CD4-positive, alpha-beta T cell treated with Interleukin-15 for 4 hours (primary cell): ENCODE measurements around the gene RALGPS1.

Experiments
- DNase-seq: peaks from one replicate; pipeline ENCODE4 v3.0.0-alpha.2; 2020; ENCODE audit warnings: low spot score

Gene RALGPS1

GRCh38 chr9:126956917-126957686 is 42.5 kb downstream of the RALGPS1 start:
- DNase-seq = no peak

DNA sequence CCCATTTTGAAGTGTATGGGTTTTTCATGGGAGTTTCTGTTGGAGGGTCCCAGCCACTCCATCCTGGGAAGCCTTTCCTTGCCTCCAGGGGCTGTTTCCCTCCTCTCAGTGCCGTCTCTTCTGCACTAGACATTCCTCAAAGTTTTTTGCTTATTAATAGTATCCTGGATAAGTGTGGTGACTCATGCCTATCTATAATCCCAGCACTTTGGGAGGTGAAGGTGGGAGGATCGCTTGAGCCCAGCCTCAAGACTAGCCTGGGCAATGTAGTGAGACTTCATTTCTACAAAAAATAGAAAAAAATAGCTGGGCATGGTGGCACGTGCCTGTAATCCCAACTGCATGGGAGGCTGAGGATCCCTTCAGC is 43.1 kb downstream of the RALGPS1 start:
- no peak for DNase-seq

GRCh38 chr9:126959336-126959735 is 44.8 kb downstream of the RALGPS1 start:
- no peak for DNase-seq

- DNase-seq = no peak
Observed at GRCh38 chr9:126959917-126960316, 45.3 kb downstream of the RALGPS1 start.

- DNase-seq = no peak
Observed at GRCh38 chr9:126962336-126962735, 47.8 kb downstream of the RALGPS1 start.

DNA sequence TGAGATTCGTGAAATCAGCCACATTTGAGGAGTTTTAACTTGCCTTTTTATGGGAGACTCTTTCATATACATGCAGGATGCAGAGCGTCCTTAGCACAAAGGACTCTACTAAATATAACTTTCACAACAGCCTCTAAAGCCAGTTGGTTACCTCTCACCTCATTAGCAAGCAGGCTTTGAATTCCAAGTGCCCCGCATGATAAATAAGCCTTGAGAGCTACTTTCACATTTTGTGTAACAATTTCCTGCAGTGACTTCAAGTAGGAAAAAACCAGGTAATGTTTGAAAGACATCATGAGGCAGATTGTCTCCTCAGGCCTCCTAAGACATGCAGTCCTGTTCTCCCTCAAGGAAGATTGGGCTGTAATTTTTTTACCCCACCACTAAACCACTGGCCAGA is 50.5 kb downstream of the RALGPS1 start:
- DNase-seq = no peak

DNA sequence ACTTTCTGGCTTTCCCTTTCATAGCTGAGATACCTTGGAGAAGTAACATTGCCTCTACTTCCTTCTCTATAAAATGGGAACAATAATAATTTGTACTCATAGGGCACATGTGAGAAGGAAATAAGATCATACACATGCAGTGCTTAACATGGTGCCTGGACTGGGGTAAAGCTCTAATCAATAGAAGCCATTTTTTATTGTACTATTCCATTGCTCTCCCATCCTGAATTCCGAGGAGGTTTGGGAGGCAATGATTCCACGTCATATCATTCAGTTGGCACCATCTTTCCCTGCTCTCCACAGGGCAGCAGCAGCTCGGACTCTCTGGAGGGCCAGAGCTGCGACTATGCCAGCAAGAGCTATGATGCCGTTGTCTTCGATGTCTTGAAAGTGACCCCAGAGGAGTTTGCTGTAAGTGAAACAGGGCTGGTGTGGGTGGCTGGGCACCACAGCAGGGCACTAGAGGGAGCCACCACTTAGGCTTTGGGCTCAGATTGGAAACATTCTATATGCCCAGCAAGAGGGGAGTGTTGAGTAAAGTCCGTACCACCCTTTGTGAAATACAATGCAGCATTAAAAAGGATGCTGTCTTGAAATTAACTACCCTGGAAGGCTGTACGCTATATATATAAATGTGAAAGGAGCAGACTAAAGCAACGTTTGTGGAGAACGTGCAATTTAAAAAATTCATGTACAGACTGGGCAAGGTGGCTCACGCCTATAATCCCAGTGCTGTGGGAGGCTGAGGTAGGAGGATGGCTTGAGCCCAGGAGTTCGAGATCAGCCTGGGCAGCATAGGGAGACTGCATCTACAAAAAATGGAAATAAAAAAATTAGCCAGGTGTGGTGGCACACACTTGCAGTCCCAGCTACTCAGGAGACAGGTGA is 51.2 kb downstream of the RALGPS1 start:
- peak; percentile 43 for DNase-seq

DNA sequence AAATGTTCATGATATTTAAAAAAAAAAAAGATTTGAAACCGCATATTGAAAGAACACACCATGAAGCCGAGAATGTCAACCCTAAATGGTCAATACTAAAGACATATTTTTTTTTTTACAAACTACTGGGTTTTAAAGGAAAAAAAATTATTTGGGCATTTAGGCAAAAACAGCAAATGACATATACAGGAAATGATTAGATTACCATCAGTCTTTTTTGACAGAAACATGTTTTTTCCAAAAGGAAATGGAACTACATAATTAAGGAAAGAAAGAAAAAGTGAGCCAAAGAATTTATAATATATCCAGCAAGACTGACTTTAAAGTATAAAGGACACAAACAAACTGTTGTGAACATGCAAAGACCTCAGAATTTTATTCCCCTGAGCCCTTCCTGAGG is 56.7 kb downstream of the RALGPS1 start:
- DNase-seq = no peak

- no peak for DNase-seq
Observed at GRCh38 chr9:126973651-126974529, 59.3 kb downstream of the RALGPS1 start.

DNA sequence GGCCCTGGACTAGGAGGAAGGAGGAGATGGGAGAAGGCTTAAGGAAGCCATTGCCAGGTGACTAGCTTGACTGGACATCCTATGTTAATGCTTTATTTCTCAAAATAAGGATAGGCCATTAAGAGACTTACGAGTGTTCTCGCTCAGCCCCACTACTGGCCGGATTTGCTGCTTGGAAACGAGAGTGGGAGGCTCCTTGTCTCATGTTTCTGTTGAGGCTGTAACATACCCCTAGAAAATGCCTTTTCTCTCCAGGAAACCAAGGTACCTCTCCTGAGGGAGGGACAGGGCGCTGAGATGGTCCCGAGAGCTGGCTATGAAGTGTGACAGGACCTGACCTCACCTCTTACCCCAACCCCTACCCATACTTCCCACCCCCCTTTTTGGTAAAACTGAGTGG is 60.0 kb downstream of the RALGPS1 start:
- no peak for DNase-seq

DNA sequence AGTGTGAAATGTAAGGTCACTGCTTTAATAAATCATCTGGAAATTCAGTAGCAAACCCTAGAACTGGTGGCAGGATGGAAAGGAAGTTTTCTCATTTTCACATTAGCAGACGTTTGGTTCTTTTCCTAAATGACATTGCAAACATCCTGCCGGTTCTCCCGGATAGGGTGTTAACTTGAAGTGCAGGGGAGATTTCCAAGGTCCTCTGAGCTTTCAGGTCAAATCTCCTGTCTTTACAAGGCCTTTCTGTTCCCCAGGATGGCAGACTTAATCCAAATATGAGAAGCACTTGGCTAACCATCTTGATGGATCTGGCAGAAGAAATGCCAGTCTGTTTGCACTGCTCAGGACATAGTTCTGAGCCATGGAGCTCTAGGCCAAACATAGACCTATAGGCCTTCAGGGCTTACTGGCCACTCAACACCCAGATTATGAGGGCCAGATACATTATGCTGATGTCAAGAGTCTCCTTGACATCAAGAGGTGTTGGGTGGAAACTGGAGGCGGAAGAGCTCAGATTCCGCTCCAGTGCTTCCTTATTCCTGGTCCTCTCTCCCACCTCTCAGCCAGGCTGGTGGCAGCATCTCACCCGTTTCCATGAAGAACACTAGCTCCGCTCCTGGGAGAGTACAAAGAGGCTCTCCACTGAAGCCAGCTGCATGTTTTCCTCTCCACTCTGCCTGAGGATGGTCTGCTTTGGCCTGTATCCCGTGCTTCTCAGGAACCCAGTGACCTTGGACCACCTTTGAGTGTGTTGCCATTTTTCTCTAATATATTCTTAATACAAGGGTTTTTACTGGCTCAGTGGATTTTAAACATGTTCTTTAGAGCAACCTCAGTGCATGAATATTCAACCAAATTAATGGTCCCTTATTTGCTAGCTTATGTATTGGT is 61.0 kb downstream of the RALGPS1 start:
- no peak for DNase-seq

GRCh38 chr9:126979461-126979860 is 64.9 kb downstream of the RALGPS1 start:
- no peak for DNase-seq

DNA sequence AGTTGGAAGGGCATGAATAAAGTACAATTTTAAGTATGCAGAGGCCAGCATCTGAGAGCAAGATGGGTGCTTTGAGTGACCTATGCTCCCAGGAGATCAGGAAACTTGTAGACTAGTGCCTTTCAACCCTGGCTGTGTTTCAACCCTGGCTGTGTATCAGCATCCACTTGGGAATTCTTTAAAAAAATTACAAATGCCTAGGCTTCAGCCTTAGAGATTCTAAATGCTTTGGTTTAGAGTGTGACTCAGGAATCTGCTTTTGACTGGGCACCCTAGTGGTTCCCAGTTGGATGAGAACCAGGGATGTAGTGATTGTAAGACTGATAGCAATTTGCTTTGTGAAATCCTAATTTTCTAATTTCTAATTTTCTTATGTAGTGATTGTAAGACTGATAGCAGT is 65.6 kb downstream of the RALGPS1 start:
- no peak for DNase-seq

- DNase-seq = no peak
Observed at GRCh38 chr9:126981218-126981617, 66.6 kb downstream of the RALGPS1 start.

DNA sequence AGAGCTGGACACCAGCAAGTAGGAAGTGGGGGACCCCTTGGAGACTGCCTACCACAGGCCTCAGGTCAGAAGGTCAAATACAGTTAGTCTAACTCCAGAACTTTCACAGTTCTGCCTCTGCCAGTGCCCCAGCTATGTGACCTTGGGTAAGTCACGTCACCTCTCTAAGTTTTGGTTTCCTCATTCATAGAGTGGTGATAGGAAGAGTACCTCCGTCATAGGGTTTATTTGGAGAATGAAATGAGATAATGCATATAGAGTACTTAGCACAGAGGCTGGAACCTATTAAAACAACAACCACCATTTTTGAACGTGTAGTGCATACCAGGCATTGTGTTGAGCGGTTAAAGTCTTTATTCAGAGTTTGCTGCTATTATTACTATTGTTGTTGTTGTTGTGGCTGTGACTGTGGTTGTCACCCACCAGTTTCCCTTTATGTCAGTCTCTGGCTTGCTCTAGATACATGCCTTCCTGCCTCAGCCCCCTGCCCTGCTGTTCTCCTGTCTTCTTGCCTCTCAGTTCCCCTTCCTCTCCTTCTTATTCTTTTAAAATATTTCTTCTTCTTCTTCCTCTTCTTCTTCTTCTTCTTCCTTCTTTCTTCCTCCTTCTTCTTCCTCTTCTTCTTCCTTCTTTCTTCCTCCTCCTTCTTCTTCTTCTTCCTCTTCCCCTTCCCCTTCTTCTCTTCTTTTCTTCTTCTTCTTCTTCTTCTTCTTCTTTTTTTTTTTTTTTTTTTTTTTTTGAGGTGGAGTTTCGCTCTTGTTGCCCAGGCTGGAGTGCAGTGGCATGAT is 67.8 kb downstream of the RALGPS1 start:
- no peak for DNase-seq

- no peak for DNase-seq
Observed at GRCh38 chr9:126983767-126984166, 69.2 kb downstream of the RALGPS1 start.

GRCh38 chr9:126984969-126985368 is 70.4 kb downstream of the RALGPS1 start:
- DNase-seq = no peak

DNA sequence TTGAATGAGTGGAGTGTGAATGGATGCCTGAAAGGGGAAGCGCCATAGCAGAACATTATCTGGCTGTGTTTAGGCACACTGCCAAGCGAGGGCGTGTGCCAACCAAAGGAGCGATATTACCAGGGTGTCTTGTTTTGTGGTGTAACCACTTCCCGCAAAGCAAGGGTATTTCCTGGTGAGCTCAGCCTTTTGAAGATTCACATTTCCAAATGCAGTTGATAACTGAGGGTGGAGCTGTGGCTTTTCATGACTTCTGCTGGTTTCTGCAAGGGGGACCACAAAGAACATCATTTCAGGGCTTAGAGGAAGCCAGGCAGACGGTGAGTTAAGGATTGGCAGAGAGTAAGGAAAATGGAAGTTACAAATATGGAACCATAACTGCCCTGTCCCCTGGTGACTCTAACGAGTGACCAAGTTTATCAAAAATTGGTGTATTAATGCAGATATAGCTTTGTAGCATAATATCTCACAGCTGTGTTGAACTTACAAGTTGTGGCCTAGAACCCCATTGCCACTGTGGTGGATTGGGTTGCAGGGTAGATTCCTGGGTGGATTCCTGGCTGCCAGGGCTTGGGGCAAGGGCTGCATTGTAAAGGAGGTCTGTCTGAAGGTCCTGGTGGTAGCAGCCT is 71.4 kb downstream of the RALGPS1 start:
- DNase-seq = peak; percentile 92

GRCh38 chr9:126986506-126986951 is 71.9 kb downstream of the RALGPS1 start:
- DNase-seq = peak; percentile 60

DNA sequence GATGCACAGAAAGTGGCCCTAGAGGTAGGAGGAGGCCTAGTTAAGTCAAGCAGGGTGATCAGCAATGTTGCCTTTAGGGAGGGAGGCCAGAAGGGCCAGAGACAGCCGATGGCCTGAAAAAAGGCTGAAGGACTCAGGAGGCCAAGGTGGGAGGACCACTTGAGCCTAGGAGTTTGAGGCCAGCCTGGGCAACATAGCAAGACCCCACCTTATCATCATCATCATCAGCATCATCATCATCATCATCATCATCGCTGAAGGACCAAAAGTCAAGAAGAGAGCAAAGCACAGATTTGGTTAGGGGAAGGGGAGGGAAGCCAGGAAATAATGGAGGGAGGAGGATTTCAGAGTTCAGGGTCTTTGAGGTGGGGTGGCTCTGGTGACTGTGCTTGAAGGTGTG is 74.3 kb downstream of the RALGPS1 start:
- DNase-seq = no peak
